ENCODE data around the gene ST8SIA5.

The ST8SIA5 gene

GRCh38 chr18:46621111-46621766, 135.6 kb downstream of the ST8SIA5 start:
- Histone ChIP-seq H3K9ac (ENCODE audit: low read depth, low read length) (no peak overlapping the region), H3K27me3 (ENCODE audit: control insufficient read depth, insufficient read depth, low read length) (no peaks in the 10 kb centered on the region), H3K4me3 (ENCODE audit: low read depth, low read length) (no peak overlapping the region), H3K9me3 (ENCODE audit: control insufficient read depth, insufficient read depth, low read length) (no peaks in the 10 kb centered on the region), H3K36me3 (ENCODE audit: control insufficient read depth, insufficient read depth, low read length) (no peaks in the 10 kb centered on the region), H3K4me1 (ENCODE audit: control insufficient read depth, insufficient read depth, low read length) (no peaks in the 10 kb centered on the region)

GRCh38 chr18:46619559-46619958, 137.3 kb downstream of the ST8SIA5 start:
- Histone ChIP-seq H3K36me3 (ENCODE audit: control insufficient read depth, insufficient read depth, low read length) (no peaks in the 10 kb centered on the region), H3K9ac (ENCODE audit: low read depth, low read length) (no peak overlapping the region), H3K27me3 (ENCODE audit: control insufficient read depth, insufficient read depth, low read length) (no peaks in the 10 kb centered on the region), H3K4me3 (ENCODE audit: low read depth, low read length) (no peak overlapping the region), H3K9me3 (ENCODE audit: control insufficient read depth, insufficient read depth, low read length) (no peaks in the 10 kb centered on the region), H3K4me1 (ENCODE audit: control insufficient read depth, insufficient read depth, low read length) (no peaks in the 10 kb centered on the region)
